ENCODE data around the gene TMEM132D. TPM values are rescaled to one million over a fixed set of nuclear protein-coding genes. Genes with fewer than 3 reads are reported as not detected.

The TMEM132D gene
- total and polyA plus RNA-seq, 2 of the 8 experiments (the other 6 are each of a cell fraction or from before 2014, with no cell fraction given): 3.5 to 10.1 TPM

- Histone ChIP-seq H4K5ac (ENCODE audit: insufficient read length, low read depth, low read length) (no peak overlapping the region), H4K20me1 (replicated peaks in 1 of 2; ENCODE audit: control insufficient read depth in 1 of 2, insufficient read depth in 2 of 2, low read length in 2 of 2) (no peaks in the 10 kb centered on the region), H3K4me1 (replicated peaks in 1 of 4; ENCODE audit: control insufficient read depth in 3 of 4, insufficient read depth in 4 of 4, low read length in 3 of 4) (no peaks in the 10 kb centered on the region), H3K23ac (ENCODE audit: insufficient read length) (no peak overlapping the region), H3K27me3 (replicated peaks in 1 of 4; ENCODE audit: control insufficient read depth in 3 of 4, extremely low read depth in 1 of 4, insufficient read depth in 3 of 4, low read length in 3 of 4) (no peaks in the 10 kb centered on the region), H3K56ac (replicated peaks; ENCODE audit: insufficient read length, low read depth, low read length) (no peak overlapping the region), H2BK20ac (ENCODE audit: low read length) (no peak overlapping the region), H4K91ac (replicated peaks; ENCODE audit: insufficient read length, low read length) (no peak overlapping the region), H2BK15ac (ENCODE audit: low read length) (no peak overlapping the region), H3K23me2 (ENCODE audit: low read depth, low read length) (no peaks in the 10 kb centered on the region), H3K79me1 (ENCODE audit: low read depth, low read length) (no peaks in the 10 kb centered on the region), H3K9me3 (ENCODE audit: insufficient read depth in 2 of 2, low read depth in 1 of 2, low read length in 1 of 2) (no peaks in the 10 kb centered on the region), H2BK5ac (ENCODE audit: low read depth, low read length) (no peak overlapping the region), H3K79me2 (ENCODE audit: control insufficient read depth in 1 of 2, insufficient read depth in 2 of 2, low read length in 2 of 2) (no peaks in the 10 kb centered on the region), H2BK120ac (replicated peaks; ENCODE audit: low read depth, low read length) (no peak overlapping the region), H3K18ac (ENCODE audit: extremely low read depth, low read length) (no peak overlapping the region), H3K4ac (replicated peaks; ENCODE audit: insufficient read length, low read depth, low read length) (no peak overlapping the region), H3K14ac (ENCODE audit: insufficient read length) (no peak overlapping the region), H4K8ac (ENCODE audit: extremely low read depth, insufficient read depth, low read length) (no peak overlapping the region), H3K4me2 (ENCODE audit: insufficient read depth in 1 of 2, low read depth in 2 of 2, low read length in 2 of 2) (no peak overlapping the region), H2AK5ac (ENCODE audit: low read depth, low read length) (no peak overlapping the region), H3K36me3 (ENCODE audit: control insufficient read depth in 2 of 4, insufficient read depth in 4 of 4, low read length in 3 of 4) (no peaks in the 10 kb centered on the region; a peak in 1 of 8 replicates), H3K9ac (replicated peaks in 1 of 4; ENCODE audit: extremely low read depth in 1 of 4, low read depth in 3 of 4, low read length in 3 of 4) (no peak overlapping the region), H2BK12ac (ENCODE audit: low read depth, low read length) (no peak overlapping the region), H3K27ac (ENCODE audit: low read depth, low read length) (no peak overlapping the region), H2AFZ (ENCODE audit: low read length) (no peak overlapping the region), H3K4me3 (ENCODE audit: extremely low read depth in 1 of 4, insufficient read depth in 2 of 4, low read depth in 3 of 4, low read length in 4 of 4) (no peak overlapping the region)
- no peak for DNase-seq (ENCODE audit: low read depth in 1 of 2, low spot score in 2 of 2)
- FAIRE-seq: no peak
- POLR2A ChIA-PET (ENCODE audit: partially characterized antibody): no interaction called here
- CTCF ChIA-PET (ENCODE audit: partially characterized antibody): interaction anchor here (0.7 kb wide), 1 partner anchor 543 kb away, joined by 3 read pairs; no protein-coding TSS in a partner anchor
- no peak for TF ChIP-seq RXRA (IDR thresholded peaks at IDR 0.05; ENCODE audit: insufficient read depth, low read depth, low read length)
- no peak for TF ChIP-seq SP1 (IDR thresholded peaks at IDR 0.05; ENCODE audit: low read depth, low read length)
- no peak for TF ChIP-seq TAF1 (IDR thresholded peaks at IDR 0.05; ENCODE audit: low read depth, low read length)
- no peak for TF ChIP-seq PHF8 (conservative IDR thresholded peaks at IDR 0.05; ENCODE audit: low read depth, low read length)
- no peak for TF ChIP-seq SIRT6 (IDR thresholded peaks at IDR 0.05; ENCODE audit: low read length)
- no peak for TF ChIP-seq BRCA1 (IDR thresholded peaks at IDR 0.05; ENCODE audit: low read depth, low read length)
- TF ChIP-seq KDM5A (IDR thresholded peaks at IDR 0.05; ENCODE audit: low read length): no peak
- no peak for TF ChIP-seq KDM1A (IDR thresholded peaks at IDR 0.05; ENCODE audit: borderline replicate concordance, low read length)
- no peak for TF ChIP-seq USF2 (IDR thresholded peaks at IDR 0.05; ENCODE audit: low read length)
- TF ChIP-seq RAD21 (IDR thresholded peaks at IDR 0.05 in 1 of 2, conservative IDR thresholded peaks at IDR 0.05 in 1 of 2; ENCODE audit: low read depth in 2 of 2, low read length in 2 of 2): no peak
- TF ChIP-seq JUN (IDR thresholded peaks at IDR 0.05; ENCODE audit: low read depth, low read length): no peak
- no peak for TF ChIP-seq TEAD4 (IDR thresholded peaks at IDR 0.05; ENCODE audit: low read depth, low read length)
- TF ChIP-seq SRF (IDR thresholded peaks at IDR 0.05; ENCODE audit: low read depth, low read length): no peak
- no peak for TF ChIP-seq ASH2L (IDR thresholded peaks at IDR 0.05; ENCODE audit: low read length)
- TF ChIP-seq CTBP2 (IDR thresholded peaks at IDR 0.05; ENCODE audit: borderline replicate concordance, insufficient read depth, insufficient read length, low read length): no peak
- TF ChIP-seq SIX5 (IDR thresholded peaks at IDR 0.05; ENCODE audit: low read depth, low read length): no peak
Observed at GRCh38 chr12:129296671-129297070, 607.2 kb downstream of the TMEM132D start.

Measured in H1 (cell line).